ENCODE results near the gene MSI2. TPM values are rescaled to one million over a fixed set of nuclear protein-coding genes. Genes with fewer than 3 reads are reported as not detected.

MSI2 gene
- total and polyA plus RNA-seq, 2 experiments from 2014 or later = 18.9 to 41.8 TPM

DNA sequence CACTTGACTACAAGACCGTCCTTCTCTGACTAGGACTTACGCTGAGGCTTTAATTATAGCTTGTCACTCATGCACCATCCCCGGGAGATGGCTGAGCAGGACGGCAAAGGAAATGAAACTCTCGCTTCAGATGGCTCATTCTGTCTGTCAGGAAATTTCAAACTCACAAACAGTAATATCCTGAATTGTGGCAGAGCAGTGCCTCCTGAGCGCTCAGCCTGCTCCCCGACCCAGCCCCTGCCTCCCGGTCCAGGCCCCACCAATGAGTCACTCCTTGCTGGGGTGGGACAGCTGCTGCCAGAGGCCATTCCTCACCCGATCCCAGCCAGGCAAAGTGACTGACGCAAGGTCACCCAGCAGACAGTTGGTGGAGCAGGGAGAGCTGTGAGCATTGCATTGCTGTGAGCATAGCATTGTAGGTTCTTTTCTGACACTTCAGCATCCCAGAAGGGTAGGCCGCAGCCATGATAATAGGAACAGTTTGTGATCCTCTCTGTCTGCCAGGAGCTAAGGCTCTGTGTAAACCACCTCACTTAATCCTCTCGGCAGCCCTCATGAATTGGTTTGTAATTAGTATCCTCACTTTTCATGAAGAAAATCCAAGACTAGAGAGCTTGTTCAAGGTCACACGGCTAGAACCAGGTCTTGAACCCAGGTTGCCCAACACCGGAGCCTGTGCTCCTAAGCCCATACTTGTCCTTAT lies 467.9 kb downstream of the MSI2 start:
- no peak for TF ChIP-seq ZNF114 (CRISPR knock-in tag; IDR thresholded peaks at IDR 0.05)
- TF ChIP-seq, protein P1, sequence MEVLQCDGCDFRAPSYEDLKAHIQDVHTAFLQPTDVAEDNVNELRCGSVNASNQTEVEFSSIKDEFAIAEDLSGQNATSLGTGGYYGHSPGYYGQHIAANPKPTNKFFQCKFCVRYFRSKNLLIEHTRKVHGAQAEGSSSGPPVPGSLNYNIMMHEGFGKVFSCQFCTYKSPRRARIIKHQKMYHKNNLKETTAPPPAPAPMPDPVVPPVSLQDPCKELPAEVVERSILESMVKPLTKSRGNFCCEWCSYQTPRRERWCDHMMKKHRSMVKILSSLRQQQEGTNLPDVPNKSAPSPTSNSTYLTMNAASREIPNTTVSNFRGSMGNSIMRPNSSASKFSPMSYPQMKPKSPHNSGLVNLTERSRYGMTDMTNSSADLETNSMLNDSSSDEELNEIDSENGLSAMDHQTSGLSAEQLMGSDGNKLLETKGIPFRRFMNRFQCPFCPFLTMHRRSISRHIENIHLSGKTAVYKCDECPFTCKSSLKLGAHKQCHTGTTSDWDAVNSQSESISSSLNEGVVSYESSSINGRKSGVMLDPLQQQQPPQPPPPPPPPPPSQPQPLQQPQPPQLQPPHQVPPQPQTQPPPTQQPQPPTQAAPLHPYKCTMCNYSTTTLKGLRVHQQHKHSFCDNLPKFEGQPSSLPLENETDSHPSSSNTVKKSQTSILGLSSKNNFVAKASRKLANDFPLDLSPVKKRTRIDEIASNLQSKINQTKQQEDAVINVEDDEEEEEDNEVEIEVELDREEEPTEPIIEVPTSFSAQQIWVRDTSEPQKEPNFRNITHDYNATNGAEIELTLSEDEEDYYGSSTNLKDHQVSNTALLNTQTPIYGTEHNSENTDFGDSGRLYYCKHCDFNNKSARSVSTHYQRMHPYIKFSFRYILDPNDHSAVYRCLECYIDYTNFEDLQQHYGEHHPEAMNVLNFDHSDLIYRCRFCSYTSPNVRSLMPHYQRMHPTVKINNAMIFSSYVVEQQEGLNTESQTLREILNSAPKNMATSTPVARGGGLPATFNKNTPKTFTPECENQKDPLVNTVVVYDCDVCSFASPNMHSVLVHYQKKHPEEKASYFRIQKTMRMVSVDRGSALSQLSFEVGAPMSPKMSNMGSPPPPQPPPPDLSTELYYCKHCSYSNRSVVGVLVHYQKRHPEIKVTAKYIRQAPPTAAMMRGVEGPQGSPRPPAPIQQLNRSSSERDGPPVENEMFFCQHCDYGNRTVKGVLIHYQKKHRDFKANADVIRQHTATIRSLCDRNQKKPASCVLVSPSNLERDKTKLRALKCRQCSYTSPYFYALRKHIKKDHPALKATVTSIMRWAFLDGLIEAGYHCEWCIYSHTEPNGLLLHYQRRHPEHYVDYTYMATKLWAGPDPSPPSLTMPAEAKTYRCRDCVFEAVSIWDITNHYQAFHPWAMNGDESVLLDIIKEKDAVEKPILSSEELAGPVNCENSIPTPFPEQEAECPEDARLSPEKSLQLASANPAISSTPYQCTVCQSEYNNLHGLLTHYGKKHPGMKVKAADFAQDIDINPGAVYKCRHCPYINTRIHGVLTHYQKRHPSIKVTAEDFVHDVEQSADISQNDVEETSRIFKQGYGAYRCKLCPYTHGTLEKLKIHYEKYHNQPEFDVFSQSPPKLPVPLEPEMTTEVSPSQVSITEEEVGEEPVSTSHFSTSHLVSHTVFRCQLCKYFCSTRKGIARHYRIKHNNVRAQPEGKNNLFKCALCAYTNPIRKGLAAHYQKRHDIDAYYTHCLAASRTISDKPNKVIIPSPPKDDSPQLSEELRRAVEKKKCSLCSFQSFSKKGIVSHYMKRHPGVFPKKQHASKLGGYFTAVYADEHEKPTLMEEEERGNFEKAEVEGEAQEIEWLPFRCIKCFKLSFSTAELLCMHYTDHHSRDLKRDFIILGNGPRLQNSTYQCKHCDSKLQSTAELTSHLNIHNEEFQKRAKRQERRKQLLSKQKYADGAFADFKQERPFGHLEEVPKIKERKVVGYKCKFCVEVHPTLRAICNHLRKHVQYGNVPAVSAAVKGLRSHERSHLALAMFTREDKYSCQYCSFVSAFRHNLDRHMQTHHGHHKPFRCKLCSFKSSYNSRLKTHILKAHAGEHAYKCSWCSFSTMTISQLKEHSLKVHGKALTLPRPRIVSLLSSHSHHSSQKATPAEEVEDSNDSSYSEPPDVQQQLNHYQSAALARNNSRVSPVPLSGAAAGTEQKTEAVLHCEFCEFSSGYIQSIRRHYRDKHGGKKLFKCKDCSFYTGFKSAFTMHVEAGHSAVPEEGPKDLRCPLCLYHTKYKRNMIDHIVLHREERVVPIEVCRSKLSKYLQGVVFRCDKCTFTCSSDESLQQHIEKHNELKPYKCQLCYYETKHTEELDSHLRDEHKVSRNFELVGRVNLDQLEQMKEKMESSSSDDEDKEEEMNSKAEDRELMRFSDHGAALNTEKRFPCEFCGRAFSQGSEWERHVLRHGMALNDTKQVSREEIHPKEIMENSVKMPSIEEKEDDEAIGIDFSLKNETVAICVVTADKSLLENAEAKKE (CRISPR knock-in tag; IDR thresholded peaks at IDR 0.05) = no peak
- TF ChIP-seq, protein P2, sequence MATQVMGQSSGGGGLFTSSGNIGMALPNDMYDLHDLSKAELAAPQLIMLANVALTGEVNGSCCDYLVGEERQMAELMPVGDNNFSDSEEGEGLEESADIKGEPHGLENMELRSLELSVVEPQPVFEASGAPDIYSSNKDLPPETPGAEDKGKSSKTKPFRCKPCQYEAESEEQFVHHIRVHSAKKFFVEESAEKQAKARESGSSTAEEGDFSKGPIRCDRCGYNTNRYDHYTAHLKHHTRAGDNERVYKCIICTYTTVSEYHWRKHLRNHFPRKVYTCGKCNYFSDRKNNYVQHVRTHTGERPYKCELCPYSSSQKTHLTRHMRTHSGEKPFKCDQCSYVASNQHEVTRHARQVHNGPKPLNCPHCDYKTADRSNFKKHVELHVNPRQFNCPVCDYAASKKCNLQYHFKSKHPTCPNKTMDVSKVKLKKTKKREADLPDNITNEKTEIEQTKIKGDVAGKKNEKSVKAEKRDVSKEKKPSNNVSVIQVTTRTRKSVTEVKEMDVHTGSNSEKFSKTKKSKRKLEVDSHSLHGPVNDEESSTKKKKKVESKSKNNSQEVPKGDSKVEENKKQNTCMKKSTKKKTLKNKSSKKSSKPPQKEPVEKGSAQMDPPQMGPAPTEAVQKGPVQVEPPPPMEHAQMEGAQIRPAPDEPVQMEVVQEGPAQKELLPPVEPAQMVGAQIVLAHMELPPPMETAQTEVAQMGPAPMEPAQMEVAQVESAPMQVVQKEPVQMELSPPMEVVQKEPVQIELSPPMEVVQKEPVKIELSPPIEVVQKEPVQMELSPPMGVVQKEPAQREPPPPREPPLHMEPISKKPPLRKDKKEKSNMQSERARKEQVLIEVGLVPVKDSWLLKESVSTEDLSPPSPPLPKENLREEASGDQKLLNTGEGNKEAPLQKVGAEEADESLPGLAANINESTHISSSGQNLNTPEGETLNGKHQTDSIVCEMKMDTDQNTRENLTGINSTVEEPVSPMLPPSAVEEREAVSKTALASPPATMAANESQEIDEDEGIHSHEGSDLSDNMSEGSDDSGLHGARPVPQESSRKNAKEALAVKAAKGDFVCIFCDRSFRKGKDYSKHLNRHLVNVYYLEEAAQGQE (IDR thresholded peaks at IDR 0.05; ENCODE audit: unreplicated experiment) = no peak
- no peak for TF ChIP-seq EZH2 (IDR thresholded peaks at IDR 0.05; ENCODE audit: low read depth, unreplicated experiment)
- no peak for TF ChIP-seq STAT1 (IDR thresholded peaks at IDR 0.05; ENCODE audit: unreplicated experiment)
- no peak for TF ChIP-seq ZNF331 (CRISPR knock-in tag; IDR thresholded peaks at IDR 0.05; ENCODE audit: low read depth)
- no peak for TF ChIP-seq EZH2phosphoT487 (IDR thresholded peaks at IDR 0.05; ENCODE audit: unreplicated experiment)
- no peak for TF ChIP-seq NANOG (IDR thresholded peaks at IDR 0.05; ENCODE audit: borderline replicate concordance)
- TF ChIP-seq POLR2AphosphoS5 (IDR thresholded peaks at IDR 0.05; ENCODE audit: low read depth) = no peak
- no peak for TF ChIP-seq CREB1 (CRISPR knock-in tag; IDR thresholded peaks at IDR 0.05; ENCODE audit: low read depth)
- no peak for TF ChIP-seq JUNB (IDR thresholded peaks at IDR 0.05; ENCODE audit: unreplicated experiment)
- TF ChIP-seq, protein P3, sequence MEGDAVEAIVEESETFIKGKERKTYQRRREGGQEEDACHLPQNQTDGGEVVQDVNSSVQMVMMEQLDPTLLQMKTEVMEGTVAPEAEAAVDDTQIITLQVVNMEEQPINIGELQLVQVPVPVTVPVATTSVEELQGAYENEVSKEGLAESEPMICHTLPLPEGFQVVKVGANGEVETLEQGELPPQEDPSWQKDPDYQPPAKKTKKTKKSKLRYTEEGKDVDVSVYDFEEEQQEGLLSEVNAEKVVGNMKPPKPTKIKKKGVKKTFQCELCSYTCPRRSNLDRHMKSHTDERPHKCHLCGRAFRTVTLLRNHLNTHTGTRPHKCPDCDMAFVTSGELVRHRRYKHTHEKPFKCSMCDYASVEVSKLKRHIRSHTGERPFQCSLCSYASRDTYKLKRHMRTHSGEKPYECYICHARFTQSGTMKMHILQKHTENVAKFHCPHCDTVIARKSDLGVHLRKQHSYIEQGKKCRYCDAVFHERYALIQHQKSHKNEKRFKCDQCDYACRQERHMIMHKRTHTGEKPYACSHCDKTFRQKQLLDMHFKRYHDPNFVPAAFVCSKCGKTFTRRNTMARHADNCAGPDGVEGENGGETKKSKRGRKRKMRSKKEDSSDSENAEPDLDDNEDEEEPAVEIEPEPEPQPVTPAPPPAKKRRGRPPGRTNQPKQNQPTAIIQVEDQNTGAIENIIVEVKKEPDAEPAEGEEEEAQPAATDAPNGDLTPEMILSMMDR (conservative IDR thresholded peaks at IDR 0.05; ENCODE audit: low read depth in 2 of 2) = no peak
- TF ChIP-seq, protein P4, sequence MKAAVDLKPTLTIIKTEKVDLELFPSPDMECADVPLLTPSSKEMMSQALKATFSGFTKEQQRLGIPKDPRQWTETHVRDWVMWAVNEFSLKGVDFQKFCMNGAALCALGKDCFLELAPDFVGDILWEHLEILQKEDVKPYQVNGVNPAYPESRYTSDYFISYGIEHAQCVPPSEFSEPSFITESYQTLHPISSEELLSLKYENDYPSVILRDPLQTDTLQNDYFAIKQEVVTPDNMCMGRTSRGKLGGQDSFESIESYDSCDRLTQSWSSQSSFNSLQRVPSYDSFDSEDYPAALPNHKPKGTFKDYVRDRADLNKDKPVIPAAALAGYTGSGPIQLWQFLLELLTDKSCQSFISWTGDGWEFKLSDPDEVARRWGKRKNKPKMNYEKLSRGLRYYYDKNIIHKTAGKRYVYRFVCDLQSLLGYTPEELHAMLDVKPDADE (IDR thresholded peaks at IDR 0.05) = no peak
- H3K27ac Mint-ChIP-seq = no peak overlapping the region
- no peak overlapping the region for H3K27ac ChIP-seq (ENCODE audit: low read depth)
- ATAC-seq (peak; percentile 42; the same call in 2 of the 3 replicates), DNase-seq (ENCODE audit: low spot score) (no peak)
- no peaks in the 10 kb centered on the region for H3K36me3 Mint-ChIP-seq (ENCODE audit: low read depth)
- no peaks in the 10 kb centered on the region for H3K9me3 Mint-ChIP-seq
- H2AFZ ChIP-seq = no peak overlapping the region
- H3K27me3 ChIP-seq (ENCODE audit: insufficient read depth) = no peaks in the 10 kb centered on the region
- H3K4me1 Mint-ChIP-seq = no peaks in the 10 kb centered on the region; the same call in 2 of the 3 replicates
- H4K20me1 ChIP-seq (replicated peaks; ENCODE audit: insufficient read depth) = no peaks in the 10 kb centered on the region
- H3K4me3 ChIP-seq = no peak overlapping the region
- H3K4me3 Mint-ChIP-seq = no peak overlapping the region
- H3K79me2 ChIP-seq (replicated peaks; ENCODE audit: insufficient read depth) = no peaks in the 10 kb centered on the region
- no peaks in the 10 kb centered on the region for H3K4me1 ChIP-seq (ENCODE audit: insufficient read depth)
- no peaks in the 10 kb centered on the region for H3K36me3 ChIP-seq (ENCODE audit: insufficient read depth)
- no peaks in the 10 kb centered on the region for H3F3A ChIP-seq (replicated peaks; ENCODE audit: low read depth)
- H3K4me2 ChIP-seq = no peak overlapping the region
- H3K9me2 ChIP-seq (ENCODE audit: insufficient read depth) = 0 out of 2 replicates have a peak, but pooled peaks cover 2% of the 10 kb centered on the region
- peaks cover 23% of the 10 kb centered on the region for H3K27me3 Mint-ChIP-seq (ENCODE audit: insufficient read depth, low read depth, poor library complexity)

All from GM23338 (cell line).